GM20000 (cell line): ENCODE measurements around the gene MTM1.

Source experiments
- DNase-seq: peaks from one replicate; pipeline ENCODE4 v3.0.0; 2012; ENCODE audit warnings: low spot score
- CTCF ChIP-seq: IDR thresholded peaks from 2 replicates; pipeline ENCODE4 v1.5.1; 2012; ENCODE audit warnings: mild to moderate bottlenecking, control low read depth; ENCODE audit errors: extremely low read depth, missing control alignments

The MTM1 gene

GRCh38 chrX:150605603-150606002 is 37.2 kb downstream of the MTM1 start:
- no peak for TF ChIP-seq CTCF
- DNase-seq: no peak

DNA sequence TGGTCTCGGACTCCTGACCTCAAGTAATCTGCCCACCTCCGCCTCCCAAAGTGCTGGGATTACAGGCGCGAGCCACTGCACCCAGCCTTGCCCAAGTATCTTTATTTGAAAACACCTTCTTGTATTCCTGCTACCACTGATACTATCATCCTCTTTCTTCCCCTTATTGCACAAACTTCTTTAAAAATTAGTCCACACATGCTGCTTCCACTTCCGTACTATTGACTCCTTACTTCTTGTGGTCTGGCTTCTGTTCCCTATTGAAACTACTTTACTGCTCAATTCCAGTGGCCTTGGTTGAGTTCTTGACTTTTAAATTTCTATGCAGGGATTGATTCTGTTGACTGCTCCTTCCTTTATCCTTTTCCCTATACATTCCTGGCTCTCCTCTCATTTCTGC is 38.8 kb downstream of the MTM1 start:
- TF ChIP-seq CTCF: no peak
- no peak for DNase-seq

GRCh38 chrX:150610043-150610442 is 41.6 kb downstream of the MTM1 start:
- no peak for DNase-seq
- TF ChIP-seq CTCF: no peak

- DNase-seq: no peak
- TF ChIP-seq CTCF: no peak
Measured at GRCh38 chrX:150610446-150610845, 42.0 kb downstream of the MTM1 start.

DNA sequence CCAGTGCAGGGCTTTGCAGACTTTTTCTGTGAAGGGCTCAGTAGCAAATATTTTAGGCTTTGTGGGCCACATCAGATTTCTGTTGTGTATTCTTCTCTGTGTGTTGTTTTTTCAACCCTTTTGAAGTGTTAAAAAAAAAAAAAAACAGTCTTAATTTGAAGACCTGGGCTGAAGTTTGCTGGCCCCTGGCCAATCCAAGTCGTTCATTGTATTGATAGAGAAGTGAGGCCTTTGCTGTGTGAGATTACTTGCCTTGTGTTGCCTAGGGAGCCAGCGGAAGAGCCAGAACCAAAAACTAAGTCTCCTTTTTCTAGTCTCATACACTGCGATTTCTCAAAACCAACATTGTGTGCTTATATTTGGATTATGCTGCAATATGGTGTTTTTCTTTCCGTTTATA is 46.9 kb downstream of the MTM1 start:
- DNase-seq: no peak

DNA sequence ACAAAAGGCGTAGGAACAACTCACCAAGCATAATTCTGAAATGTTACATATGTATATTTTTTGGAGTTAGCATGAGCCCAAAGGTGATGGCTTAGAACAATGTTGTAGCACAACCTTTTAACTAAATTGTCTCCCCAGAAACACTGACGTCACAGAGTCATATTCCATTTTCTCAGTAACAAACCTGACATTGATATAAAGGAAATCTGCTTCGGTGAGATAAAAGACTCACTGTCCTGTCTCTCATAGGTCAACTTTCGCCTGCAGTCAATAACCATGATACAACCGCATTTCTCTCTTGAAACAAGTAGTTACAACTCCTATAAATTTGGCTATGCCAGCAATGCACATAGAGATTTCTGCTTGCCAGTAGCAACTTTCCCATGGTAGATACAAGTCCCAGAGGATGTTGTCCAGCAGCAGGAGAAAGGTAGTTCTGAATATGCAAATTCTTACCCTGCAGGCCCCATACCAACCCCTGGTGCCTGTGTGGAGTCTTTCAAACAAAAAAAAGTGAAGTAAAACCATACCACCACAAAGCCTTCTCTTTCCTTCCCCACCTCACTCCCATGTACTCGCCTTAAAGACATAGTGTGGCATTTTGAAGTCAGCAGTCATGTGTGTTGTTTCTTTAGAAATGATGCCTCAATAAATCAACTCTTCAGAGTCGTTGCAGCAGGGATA is 47.9 kb downstream of the MTM1 start:
- DNase-seq: no peak
- TF ChIP-seq CTCF: no peak

More for the DNA sequence above, 46.9 kb downstream of the MTM1 start:
- no peak for TF ChIP-seq CTCF

- no peak for TF ChIP-seq CTCF
- no peak for DNase-seq
Measured at GRCh38 chrX:150616863-150617198, 48.4 kb downstream of the MTM1 start.
